HG03575 (cell line): Measurements from ENCODE around the gene C19orf44.
"Not testable (repeated sequence)": the region's sequence is repeated elsewhere in the genome, so short reads cannot be mapped to it uniquely, and the experiment has no call there.

Experiments
- ATAC-seq: cut with Tn5 transposase; IDR thresholded peaks from one replicate; pipeline ENCODE4 v1.9.1; 2021; ENCODE audit not compliant: unreplicated experiment, insufficient number of reproducible peaks, low FRiP score; ENCODE audit errors: extremely low read depth

Gene C19orf44

GRCh38 chr19:16465239-16465638 is 31.0 kb upstream of the C19orf44 start:
- ATAC-seq = no peak

- not testable (repeated sequence) for ATAC-seq
These were observed 29.3 kb upstream of the C19orf44 start for GRCh38 chr19:16466802-16467427.

- no peak for ATAC-seq
These were observed 28.6 kb upstream of the C19orf44 start for GRCh38 chr19:16467581-16467980.

- no peak for ATAC-seq
These were observed 25.7 kb upstream of the C19orf44 start for GRCh38 chr19:16470541-16470910.

- ATAC-seq = no peak
These were observed 25.0 kb upstream of the C19orf44 start for GRCh38 chr19:16470911-16471811.

- not testable (repeated sequence) for ATAC-seq
These were observed 23.7 kb upstream of the C19orf44 start for GRCh38 chr19:16472559-16472899.

GRCh38 chr19:16472992-16473391 is 23.2 kb upstream of the C19orf44 start:
- ATAC-seq = no peak

GRCh38 chr19:16473875-16474392 is 22.3 kb upstream of the C19orf44 start:
- ATAC-seq = no peak

- ATAC-seq = no peak
These were observed 19.8 kb upstream of the C19orf44 start for GRCh38 chr19:16476401-16476800.

- no peak for ATAC-seq
These were observed 18.9 kb upstream of the C19orf44 start for GRCh38 chr19:16477311-16477710.

- ATAC-seq = no peak
These were observed 13.4 kb upstream of the C19orf44 start for GRCh38 chr19:16482745-16483144.

- ATAC-seq = not testable (repeated sequence)
These were observed 9.7 kb upstream of the C19orf44 start for GRCh38 chr19:16486476-16486875.

GRCh38 chr19:16496613-16496983 is 404 bp downstream of the C19orf44 start:
- ATAC-seq = no peak

GRCh38 chr19:16497042-16497441 is 848 bp downstream of the C19orf44 start:
- no peak for ATAC-seq

- no peak for ATAC-seq
These were observed 1.6 kb downstream of the C19orf44 start for GRCh38 chr19:16497837-16498236.

- no peak for ATAC-seq
These were observed 8.1 kb downstream of the C19orf44 start for GRCh38 chr19:16504271-16504670.

- not testable (repeated sequence) for ATAC-seq
These were observed 10.0 kb downstream of the C19orf44 start for GRCh38 chr19:16506161-16506560.

- ATAC-seq = no peak
These were observed 10.8 kb downstream of the C19orf44 start for GRCh38 chr19:16506961-16507360.

- no peak for ATAC-seq
These were observed 12.4 kb downstream of the C19orf44 start for GRCh38 chr19:16508546-16508945.
